SW480 (cell line): ENCODE measurements around the gene PCED1B.
"Not testable (repeated sequence)": the region's sequence is repeated elsewhere in the genome, so short reads cannot be mapped to it uniquely, and the experiment has no call there.

Source experiments
- DNase-seq: peaks from one replicate; pipeline ENCODE4 v3.0.0-alpha.2; 2016; ENCODE audit warnings: low spot score

The PCED1B gene

DNA sequence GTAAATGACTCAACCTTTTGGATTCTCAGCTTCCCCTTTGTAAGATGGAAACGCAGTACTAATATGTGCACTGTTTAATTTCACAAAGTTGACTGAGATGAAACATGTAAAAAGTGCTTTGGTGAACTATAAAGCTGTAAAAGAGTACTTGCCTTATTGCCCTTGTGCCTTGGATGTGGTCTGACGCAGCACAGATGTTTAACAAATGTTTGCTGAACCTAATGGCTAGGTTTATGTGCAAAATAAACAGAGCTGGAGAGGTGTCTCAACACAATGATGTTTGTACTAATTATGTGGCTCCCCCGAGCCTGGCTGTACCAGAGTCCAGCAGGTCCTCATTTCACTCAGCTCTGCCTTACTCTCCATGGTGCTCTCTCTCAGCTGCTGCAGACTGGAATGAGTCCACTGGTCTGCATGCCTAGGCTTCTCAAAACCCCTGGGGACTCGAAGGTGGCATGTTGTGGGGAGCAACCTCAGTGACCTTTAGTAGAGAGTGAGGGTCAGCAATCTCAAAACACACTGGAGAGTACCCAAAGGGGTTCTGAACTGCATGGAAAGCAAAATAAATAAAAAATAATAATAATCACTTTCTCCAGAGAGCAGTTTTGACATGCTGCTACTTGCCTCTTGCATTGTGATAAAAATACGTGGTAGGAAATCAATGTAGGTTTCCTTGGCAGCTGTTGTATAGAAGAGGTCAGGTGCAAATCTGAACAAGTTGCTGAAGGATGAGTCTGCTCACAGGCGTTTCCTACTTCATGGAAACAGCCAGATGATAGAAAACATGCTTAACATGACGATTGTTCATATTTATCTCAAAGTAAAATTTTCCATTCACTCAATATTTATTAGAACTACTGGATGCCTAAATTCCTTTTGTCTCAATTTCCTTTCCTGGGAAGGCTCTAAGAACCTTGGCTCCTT lies 8.9 kb downstream of the PCED1B start:
- peak; percentile 84 for DNase-seq

DNA sequence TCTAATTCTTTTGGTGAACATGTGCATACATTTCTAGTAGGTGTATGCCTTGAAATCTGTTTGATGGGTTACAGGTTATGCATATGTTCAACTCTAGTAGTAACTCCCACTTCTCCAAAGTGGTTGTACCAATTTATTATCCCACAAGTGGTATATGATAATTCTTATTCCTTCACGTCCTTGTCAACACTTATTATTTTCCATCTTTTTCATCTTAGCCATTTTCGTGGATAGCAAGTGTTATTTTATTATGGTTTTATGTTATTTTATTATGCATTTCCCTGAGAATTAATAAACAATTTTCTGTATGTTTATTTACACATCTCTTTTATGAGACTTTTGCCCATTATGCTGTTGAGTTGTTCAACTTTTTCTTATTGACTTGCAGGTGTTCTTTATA lies 11.6 kb downstream of the PCED1B start:
- DNase-seq, result no peak

DNA sequence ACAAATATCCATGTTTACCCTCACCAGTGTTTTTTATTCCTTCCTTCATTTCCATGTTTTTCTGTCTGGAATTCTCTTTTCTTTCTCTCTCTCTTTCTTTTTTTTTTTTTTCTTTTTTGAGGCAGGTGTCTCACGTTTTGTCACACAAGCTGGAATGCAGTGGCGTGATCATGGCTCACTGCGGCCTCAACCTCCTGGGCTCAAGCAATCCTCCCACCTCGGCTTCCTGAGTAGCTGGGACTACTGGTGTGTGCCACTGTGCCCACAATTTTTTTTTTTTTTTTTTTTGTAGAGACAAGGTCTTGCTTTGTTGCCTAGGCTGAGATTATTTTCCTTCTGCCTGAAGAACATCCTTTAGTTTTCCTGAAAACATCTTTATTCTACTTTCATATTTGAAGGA lies 15.4 kb downstream of the PCED1B start:
- peak; percentile 50 for DNase-seq

DNA sequence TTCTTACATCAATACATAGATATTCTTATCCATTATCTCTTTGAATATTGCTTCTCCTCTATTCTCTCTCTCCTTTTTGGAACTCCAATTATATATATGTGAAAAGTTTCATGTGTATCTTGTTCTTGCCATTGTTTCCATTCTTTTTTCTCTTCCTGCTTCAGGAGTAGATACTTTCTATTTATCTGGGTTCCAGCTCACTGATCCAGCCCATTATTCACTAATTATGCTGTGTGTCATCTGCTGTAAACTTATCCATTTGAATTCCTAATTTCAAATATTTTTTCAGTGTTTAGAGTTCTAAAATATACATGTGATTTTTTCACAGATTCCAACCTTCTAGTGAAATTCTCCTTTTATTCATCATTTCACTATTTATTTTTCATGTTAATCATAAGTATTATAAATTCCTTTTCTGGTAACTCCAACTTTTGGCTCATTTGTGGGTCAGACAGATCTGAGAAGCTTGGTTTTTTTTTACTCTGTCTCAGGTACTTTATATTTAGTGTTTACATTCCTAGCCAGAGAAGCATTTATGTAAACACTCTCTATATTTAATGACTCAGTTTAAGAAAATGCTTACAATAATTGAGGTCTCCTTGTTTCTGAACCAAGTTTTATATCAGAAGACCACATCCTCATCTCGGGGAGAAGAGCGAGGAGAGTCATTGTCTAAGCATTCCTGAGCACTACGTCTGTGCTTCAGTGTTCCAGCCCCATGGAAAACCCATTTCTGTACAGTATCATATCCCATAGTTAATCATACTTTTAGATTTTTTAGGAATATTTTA lies 16.2 kb downstream of the PCED1B start:
- DNase-seq, result peak; percentile 51

DNA sequence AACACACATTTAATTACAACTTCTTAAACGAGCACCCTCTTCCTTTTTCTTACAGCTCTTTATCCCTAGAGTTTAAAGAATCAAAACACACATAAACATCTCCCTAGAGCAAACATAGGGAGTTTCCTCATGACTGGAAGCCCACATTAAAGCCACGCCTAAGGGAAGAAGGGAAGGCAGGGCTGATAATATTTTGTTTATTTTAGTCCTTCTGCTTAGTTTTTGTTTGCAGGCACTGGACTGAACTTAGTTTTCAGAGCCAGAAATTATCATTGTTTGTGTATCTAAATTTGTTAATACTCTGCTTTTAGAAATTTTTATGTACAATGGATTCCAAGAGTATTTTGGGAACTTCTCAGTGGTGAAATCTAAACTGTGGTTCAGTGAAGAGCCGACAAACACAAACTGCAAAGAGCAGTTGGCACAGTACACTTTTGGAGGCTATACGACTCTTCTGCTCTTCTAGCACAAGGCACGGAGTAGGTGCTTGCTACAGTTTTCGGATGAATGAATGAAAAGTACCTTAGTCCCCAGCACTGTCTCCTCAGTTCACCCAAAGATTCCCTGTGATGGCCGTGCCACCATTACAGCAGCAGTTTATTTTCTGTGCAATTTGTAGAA lies 18.0 kb downstream of the PCED1B start:
- no peak for DNase-seq

DNA sequence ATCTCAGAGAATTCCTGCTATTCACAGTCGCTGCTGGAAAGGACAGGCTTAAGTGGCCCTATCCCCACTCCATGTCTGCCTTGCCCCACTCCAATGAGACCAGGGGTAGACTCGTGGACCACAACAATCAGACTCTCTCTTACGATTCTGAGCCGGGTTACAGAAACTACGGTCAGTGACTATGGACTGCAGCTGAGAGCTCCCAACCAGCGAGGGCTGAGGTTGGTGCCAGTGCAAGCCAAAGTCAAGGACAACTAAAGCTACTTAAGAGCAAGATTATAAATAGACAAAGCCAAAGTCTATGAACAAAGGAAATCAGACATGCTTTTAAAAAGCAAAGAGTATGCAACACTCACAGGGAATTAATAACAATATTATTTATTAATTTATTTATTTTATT lies 18.7 kb downstream of the PCED1B start:
- DNase-seq, result no peak

DNA sequence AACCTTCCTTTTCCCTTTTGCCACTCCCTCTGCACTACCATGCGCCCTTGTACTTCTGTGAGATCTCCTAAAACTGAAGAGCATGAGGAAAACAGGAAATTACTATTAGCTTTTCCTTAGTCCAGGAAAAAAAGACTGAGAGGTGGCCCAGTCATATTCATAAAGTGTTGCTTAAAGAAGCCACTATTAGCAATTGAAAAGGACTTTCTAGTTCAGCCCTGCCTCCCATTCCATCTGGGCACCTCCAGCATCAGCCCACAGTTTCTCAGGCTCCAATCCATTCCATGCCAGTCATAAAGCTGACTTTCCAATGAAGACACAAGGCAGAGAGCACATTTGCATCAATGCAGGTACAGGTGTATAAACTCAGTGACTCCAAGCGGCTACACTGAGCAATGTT lies 20.2 kb downstream of the PCED1B start:
- no peak for DNase-seq

DNA sequence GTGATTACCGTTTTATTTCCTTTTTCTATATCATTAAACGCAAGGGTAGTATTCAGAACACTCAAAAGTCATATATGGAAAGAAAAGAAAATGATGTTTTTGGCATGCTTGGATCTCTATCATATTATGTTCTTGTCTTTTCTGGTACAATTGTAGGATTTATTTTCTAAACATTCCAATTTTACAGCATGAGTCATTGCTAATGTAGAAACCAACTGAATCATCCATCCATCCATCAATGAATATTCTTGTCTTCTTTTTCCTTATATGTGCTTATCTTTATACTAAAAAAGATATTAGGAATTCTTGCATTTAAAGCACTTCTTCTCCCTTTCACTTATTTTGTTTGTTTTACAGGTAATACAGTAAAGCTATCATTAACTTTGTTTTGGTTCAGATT lies 20.7 kb downstream of the PCED1B start:
- no peak for DNase-seq

DNA sequence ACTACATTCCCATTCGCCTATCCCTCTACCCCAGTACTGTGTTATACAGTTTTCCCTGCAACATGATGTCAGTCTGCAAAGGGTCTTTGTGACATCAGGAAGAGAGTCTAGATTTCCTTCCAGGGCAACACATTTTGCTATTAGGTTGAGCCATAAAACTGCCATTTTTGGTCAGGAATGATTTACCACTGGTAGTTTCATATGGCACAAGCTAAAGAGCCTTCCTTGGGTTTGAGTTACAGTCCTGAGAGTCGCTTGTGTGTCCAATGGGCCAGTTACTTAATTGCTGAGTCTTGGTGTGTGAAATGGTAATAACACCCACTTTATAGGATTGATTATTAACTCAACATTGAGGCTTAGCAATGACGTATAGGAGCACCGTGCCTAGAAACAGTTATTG lies 23.0 kb downstream of the PCED1B start:
- no peak for DNase-seq

DNA sequence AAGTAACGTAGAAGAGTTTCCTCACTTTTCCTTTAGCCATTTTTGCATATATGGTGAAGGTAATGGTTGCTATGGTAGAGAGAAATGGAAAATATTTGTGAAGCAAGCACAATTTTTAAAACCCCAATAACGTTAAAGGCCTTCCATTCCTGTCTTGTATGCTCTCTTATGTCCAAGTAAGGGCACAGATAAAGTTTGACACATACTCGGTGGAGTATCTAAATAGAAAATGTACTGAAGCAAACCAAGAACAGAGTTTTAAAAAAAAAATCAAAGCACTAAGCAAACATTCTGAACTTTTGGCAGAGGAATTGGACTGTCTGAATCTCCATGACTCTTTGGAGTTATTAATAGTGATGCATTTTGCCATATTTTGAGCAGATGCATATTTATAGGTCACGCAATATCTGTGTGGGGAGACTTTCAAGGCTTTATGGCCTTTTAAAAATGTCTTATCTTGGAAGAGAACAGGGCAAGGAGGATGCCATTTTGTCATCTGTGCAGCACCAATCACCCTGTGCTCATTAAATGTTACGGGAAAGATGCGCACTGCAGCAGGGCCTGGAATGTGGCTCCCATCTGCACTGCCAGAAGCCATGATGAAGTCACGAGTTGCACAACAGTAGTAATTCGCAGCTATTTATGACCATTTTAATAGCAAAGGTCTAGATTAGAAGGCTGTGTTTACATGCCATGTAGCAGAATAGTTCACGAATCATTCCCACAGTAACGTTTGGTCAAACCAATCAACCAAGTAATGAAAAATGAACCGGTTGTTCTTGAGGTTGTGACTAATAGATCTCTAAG lies 23.6 kb downstream of the PCED1B start:
- no peak for DNase-seq

DNA sequence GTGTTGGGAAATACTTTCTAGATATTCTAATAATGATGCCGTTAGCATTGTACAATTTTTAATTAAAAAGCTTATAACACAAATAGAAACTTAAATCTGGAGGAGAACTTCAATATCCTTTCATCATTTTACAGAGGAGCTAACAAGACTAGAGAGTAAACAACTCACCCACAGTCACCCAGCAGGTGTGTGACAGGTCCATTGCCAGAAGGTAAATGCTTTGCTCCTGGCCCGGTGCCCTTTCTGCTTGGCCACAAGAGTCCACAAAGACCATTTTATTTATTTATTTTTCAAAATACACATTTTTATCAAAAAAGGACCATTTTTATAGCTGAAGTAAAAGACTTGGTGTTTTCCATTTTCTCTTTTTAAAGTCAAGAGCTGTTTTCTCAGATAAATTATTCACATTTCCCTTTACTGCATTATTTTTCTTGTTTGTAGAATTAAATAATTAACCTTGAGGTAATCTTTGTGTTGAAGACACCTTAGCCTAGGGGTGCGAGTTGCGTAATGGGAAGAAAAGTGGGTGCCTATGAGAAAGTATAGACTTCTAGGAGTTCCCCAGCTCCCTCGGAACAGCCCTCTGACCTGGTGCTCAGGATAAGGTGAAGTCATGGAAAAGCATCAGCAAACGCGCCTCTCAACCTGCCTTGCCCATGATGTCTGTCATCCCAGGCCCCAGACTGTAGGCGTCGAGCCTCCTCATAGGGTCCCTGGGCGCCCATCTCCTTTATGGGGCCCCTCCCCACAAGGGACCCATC lies 26.7 kb downstream of the PCED1B start:
- DNase-seq, result no peak

DNA sequence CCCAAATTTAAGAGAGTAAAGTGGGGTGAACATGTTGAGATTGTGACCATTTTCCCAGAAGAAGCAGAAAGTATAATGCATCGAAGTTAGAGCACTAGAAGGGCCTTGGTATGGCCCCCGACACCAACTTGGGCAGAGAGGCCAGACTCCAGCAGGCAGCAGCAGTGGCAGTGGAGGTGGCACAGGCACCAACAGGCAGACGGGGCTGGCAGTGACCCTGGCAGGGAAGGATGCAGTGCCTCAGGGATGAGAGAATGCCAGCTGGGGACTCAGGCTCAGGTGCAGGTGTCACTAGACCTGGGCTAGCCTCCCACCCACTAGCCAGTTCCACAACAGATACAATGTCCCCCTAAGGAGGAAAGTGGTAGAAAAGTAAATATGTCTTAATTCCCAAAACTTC lies 28.0 kb downstream of the PCED1B start:
- DNase-seq, result no peak

DNA sequence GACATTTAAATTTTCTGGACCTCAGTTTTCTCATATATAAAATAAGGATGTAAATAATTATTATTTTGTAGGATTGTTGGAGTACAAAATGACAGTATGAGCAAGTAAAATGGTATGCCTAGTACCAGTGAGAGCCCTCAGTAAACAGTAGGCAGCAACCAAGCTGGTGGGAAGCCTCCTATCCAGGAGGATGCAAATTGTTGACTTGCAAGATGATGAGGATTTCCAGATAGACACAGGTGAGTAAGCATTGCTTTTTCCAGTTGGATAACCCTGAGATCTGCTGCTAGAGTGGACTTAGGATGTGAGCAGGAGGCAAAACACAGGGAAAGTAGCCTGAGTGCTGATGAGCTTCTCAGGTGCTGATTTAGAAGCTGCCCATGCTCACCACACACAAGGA lies 28.5 kb downstream of the PCED1B start:
- no peak for DNase-seq

DNA sequence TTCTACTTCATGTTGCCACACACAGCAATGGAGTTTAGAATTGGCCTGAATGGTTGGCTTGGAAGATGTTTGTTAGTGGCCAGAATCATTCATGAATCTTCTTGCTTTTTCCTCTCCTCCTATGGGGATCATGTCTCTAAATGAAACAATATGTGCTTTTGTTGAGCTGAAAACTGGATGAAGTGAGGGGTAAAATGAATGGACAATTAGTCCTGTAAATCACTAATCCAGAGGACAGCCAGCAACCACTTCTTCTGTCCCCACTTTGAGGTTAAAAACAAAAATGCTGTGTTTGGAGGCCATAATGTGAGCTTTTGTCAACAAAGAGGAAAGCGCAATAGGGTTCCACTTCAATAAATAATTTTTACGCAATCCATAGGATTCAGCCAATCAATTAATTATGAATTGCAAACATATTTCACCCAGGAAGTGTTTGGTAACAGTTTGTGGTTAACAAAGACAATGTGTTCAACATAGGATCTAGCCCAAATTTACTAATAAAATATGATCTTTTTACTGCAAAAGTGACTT lies 30.7 kb downstream of the PCED1B start:
- no peak for DNase-seq

DNA sequence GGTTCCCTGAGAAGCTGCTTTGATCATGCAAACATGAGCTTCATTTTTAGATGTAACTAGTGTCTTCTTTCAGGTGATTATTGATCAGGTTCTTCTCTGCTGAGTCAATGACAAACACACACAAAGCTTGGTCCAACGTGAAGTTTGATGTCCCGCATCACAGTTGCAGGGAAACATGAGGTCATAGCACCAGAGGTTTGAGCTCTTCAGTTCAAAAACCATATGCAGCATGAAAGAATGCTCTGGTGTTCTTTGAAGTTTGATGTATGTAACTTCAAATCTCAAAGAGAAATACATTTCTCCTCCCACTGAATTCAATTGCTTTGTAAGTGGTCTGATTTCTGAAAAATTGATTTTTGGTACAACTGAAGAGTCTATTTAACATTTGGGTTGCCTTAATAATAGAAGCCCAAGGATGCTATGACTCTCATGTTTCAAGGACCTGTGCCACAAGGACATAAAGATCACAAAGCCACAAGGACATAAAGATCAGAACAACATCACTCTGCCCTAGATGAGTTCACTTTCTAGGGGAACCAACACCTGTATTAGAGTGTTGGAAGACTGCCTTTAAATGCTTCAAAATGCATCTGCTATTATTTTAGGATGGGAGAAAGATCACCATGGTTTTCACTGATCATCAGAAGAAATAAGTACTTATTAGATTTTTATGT lies 31.4 kb downstream of the PCED1B start:
- no peak for DNase-seq

DNA sequence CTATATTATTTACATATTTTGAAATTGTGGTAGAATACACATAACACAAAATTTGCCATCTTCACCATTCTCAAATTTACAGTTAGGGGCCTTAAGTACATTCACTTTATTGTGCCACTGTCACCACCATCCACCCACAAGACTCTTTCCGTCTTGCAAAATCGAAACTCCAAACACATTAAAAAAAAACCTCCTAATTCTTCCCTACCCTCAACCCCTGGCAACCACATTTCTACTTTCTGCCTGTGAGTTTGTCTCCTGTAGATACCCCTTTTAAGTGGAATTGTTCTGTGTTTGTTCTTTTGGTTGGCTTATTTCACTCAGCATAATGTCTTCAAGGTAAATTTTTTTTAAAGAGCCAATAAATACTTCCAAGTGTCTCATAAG lies 32.0 kb downstream of the PCED1B start:
- no peak for DNase-seq

DNA sequence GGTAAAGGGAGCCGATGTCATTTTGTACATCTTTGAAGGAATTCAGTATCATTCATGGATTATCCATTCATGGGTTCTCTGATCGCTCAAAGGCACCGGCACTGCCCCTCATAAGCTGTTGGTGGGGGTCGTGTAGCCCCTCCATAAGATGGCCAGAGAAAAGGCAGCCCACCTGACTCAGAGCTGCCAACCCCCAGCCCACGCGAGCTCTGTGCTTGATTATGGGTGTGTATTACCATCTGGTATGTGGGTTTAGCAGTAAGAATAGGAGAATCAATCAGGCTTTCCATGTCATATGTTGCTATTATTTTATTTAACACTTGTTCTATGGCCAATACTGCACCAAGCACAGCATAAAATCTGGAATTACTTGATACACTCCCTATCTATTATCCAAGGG lies 32.4 kb downstream of the PCED1B start:
- no peak for DNase-seq

DNA sequence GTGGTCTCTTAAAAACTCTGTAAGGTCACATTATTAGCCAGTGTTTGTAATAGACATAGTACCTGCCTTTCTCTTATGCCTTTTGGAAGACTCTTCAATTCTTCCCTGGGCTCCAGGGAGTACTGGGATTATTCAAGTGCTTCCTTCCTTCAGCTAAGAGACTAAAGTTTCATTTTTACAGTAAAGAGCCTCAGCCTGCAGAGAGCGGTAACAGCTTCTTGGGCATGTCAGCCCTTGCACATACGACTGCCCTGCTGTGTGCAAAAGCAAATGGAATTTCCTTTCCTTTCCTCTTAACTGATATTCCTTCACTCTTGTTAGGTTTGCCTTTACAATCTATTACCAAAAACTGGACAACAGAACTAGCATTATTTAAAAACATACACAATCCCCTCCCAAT lies 33.3 kb downstream of the PCED1B start:
- no peak for DNase-seq

DNA sequence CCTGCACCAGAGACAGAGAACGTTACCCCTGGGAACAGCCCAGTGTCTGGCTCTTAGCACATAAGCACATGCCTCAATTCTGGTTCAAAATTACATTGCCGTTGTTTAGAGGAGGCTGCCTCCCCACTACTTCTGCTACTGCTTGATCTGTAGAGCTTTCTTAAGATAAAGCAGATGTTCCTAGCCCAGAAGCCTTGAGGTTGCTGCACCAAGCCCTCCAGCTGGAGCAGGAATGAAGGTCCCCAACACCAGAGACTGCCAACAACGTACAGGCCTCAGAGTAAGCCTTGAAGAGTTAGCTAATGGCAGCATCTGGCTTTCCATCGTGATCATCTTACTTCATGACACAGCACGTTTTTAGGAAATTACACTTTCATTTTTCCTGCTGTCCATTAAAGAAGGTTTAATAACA lies 35.1 kb downstream of the PCED1B start:
- no peak for DNase-seq

DNA sequence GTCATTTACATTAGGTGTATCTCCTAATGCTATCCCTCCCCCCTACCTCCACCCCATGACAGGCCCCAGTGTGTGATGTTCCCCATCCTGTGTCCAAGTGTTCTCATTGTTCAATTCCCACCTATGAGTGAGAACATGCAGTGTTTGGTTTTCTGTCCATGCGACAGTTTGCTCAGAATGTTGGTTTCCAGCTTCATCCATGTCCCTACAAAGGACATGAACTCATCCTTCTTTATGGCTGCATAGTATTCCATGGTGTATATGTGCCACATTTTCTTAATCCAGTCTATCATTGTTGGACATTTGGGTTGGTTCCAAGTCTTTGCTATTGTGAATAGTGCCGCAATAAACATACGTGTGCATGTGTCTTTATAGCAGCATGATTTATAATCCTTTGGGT lies 37.9 kb downstream of the PCED1B start:
- DNase-seq, result not testable (repeated sequence)
